NCI-H1105 treated with DMSO at 0.1 percent for 48 hours (cell line): ENCODE data around the gene ORAI1.
"Not testable (repeated sequence)": the region's sequence is repeated elsewhere in the genome, so short reads cannot be mapped to it uniquely, and the experiment has no call there.

Experiments used
- DNase-seq: peaks from one replicate; lab custom pipeline; 2025; lab: John Stamatoyannopoulos, UW

Gene ORAI1

GRCh38 chr12:121626087-121626852, at the start of gene ORAI1:
Gene ORAI1, plus strand, starts transcription at chr12:121626530.
- DNase-seq: peak; percentile 93

- DNase-seq: no peak
These were observed 49.4 kb upstream of the ORAI1 start for GRCh38 chr12:121576851-121577391.

DNA sequence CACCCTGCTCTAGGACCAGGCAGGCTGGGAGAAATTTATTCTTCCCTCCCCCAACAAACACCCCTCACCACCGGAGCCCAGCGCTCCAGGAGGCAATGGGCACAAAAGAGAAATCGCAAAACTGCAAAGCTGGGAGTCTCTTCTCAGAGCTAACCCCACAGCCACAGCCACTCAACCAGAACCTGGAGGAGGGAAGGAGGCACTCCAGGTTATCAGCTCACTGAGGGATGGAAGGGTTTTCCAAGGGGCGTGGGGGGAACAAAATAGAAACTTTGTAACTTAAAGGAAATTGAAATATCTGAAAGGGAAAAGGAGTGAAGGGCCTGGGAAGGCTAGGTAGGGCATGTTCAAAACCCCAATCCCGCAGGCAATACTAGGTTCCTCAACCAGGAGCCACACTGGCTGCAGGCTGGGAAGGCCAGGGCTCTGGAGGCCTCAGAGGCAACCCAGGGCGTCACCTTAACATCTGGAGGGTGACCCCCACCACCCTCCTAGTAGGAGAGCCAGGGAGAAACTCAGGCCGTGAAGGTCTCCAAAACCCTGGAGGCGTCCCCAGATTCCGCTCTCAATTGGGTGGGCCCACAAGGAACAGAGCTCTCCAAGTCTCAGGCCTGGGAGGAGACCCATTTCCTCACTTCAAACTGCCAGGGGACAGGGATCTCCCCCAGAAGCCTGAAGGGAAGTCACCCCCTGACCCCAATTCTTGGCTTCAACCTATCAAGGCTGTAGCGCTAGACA, 48.7 kb upstream of the ORAI1 start:
- DNase-seq: no peak

GRCh38 chr12:121578230-121579189, 47.8 kb upstream of the ORAI1 start:
- DNase-seq: no peak

GRCh38 chr12:121579190-121579791, 47.0 kb upstream of the ORAI1 start:
- DNase-seq: peak; percentile 45

DNA sequence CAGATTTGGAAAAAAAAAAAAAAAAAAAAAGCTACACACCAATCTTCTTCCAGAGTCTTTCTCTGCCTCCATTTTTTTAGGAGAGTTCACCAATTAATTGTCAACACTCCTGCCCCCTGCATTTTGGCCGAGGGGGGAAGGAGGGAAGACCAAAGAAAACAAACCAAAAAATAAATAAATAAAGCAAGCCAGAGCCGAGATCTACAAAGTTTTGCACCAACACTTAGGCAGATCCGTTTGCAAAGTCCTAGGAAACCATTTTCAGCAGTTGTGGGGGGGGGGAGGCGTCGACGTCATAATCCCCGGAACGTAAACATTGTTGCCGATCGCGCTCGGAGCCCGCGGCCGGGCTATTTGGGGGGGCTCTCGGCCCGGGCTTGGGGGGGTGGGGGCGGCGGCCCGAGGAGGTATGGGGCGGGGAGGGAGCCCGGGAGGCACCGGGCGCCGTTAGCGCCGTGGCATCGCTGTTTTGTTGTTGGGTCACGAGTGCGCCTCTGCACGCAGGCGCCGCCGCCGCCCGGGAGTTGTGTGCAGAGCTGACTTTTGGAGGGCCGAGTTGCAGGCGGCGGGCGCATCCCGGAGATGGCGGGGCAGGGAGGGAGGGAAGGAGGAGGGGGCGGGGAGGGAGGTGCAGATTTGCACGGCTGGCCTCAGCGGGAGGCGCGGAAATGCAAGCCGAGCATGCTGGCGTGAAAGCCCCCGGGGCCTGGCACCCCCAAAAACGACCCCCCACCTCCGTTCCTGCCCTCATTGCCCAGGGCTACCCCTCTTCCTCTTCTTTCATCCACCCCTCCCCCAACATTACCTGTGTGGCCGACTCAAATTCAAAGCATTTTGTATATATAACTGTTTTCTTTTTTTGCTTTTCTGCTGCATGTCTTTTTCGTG, 46.1 kb upstream of the ORAI1 start:
- DNase-seq: peak; percentile 79

GRCh38 chr12:121580959-121581685, 45.2 kb upstream of the ORAI1 start, which contains the start of gene KDM2B:
Gene KDM2B, minus strand, starts transcription at chr12:121581023. Its CDS starts 112 bp downstream, at chr12:121580911.
- no peak for DNase-seq

DNA sequence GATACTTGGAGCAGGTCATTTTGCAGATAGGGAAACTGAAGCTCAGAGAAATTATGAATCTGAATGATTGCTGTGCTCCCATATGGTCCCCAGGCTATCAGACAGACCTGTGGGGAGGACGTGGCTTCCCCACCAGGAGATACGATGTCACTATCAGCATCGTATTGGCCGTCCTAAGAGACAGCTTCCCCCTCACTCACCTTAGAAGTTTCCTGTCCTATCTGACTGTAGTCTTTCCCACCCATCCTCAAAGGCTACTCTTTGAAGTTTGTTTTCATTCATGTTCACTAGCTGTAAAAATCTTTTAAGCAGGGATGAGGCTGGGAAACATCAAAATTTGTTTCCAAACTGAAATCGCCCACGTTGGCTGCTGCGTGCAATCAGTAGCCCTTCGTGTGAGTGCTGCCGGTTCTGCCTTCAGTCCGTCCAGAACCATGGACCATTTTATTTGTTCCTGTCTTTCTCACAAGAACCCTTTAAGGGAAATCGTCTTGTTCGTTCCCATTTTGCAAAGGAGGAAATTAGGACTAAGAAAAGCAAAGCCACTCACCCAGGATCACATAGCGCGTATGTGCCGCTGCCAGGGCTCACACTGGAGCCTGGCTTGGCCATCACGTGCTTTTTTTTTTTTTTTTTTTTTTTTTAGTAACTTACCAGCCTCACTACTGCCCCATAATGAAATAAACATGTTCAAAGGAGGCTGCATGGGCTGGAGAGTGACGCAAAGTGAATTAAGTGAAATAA, 44.5 kb upstream of the ORAI1 start:
- DNase-seq: no peak

- DNase-seq: no peak
These were observed 43.6 kb upstream of the ORAI1 start for GRCh38 chr12:121582583-121583333.

- DNase-seq: not testable (repeated sequence)
These were observed 43.0 kb upstream of the ORAI1 start for GRCh38 chr12:121583334-121583661.

- DNase-seq: not testable (repeated sequence)
These were observed 41.4 kb upstream of the ORAI1 start for GRCh38 chr12:121584885-121585284.

GRCh38 chr12:121590476-121591143, 35.7 kb upstream of the ORAI1 start:
- no peak for DNase-seq

DNA sequence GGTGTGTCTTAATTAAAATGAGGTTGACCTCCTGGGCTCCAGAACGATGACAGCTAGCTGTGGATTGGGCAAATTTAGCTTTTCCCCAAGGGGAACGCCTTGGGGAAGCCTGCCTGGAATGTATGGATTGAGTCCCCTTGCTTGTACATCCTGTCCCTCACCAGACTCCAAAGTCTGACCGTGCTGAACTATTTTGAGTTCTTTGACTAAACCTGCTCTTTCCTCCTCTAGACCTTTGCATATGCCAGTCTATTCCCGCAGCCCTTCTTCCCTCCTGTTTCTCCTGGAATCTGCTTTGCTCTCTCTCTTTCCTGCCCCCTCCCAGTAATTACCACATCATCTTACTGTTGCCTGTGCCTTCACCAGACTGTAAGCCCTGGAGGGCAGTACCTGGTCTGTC, 34.0 kb upstream of the ORAI1 start:
- no peak for DNase-seq

DNA sequence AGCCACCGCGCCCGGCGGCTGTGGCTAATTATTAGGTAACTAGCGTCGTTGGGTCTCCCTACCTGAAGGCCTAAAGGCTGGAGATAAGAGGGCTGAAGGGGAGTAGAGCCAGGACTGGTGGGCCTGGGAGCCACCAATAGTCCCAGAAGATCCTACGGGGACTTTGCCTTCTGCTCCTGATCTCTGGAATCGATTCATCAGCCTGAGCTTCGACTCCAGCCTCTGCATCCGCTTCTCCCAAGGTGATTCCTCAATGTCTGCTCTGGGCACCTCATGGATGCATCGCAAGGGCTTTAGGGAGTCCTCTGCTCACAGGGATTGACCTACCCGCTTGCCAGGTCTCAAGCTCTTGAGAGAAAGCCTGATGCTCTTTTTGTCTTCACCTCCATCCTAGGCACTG, 30.8 kb upstream of the ORAI1 start:
- no peak for DNase-seq

GRCh38 chr12:121596526-121596925, 29.8 kb upstream of the ORAI1 start:
- DNase-seq: no peak

DNA sequence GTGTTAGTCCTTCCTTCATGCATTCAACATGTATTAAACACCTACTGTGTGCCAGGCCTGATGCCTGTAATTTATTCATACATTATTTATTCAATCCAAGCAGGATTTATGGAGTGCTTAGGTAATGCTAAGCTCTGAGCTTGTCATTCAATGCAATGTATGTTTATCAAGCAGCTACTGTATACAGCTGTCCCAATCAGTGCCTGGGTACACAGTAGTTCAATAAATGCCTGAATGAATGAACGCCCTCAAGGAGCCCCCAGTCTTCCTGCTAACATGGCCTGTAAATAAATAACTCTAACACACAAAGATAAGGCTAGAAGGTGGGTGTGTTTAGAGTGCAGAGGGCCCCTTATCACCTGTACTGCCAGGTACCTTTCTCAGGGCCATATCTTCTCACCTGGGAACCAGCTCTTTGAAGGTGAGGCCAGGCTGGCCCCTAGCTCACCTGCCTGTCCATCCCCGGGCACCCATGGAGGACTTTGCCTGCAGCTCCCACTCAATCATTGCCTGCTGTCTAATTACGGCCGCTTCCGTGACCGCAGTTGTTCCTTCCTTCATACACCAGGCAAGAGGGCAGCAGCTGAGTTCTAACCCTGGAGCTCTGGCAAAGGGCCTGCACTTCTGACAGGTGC, 25.5 kb upstream of the ORAI1 start:
- DNase-seq: no peak

DNA sequence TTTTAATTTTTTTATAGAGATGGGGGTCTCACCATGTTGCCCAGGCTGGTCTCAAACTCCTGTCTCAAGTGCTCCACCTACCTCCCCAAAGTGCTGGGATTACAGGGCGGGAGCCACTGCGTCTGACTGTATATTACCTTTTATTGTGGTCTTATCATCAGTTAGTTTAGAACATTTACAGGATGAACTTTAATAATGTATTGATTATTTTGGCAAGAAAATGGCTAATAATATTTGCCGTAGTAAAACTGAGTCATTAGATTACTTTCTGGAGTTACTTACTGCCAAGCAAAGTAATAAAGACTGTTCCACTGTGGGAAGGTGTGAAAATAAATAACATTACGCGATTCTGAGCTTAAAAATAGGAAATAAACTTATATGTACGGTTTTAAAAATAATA, 23.6 kb upstream of the ORAI1 start:
- DNase-seq: no peak
